ENCODE results near the gene UNC13D.

Gene UNC13D

DNA sequence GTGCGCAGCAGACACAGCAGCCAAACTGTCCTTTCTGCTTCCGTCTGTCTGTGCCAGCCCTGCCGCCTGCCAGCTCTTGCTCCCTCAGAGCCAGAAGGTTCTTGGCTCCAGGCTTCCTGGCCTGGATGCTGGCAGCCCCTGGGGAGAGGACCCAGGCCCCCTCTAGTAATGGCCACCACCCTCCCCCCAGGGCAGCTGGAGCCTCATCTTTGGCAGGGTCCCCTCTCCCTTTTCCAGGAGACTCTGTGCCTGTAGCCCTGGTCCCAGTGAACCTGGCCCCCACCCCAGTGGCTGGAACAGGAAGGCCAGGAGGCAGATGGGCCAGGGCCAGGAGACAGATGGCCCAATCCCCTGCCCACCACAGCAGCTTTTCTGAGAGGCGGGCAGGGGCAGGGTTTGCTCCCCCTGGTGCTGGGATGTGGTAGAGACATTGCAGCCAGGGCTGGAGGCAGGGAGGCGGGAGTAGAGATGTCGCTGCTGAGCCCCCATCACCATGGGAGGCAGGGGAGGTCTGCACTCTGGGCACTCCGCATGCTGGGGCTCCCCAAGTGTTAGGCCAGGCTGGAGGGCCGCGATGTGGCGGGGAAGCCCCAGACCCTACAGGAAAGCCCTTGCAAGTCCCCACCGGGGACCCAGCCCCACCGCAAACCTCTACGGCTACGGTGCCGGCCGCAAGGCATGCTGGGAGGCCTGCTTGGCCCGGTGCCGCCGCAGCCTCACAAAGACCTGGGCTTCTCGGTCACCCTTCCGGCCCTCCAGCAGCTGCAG, 16.7 kb downstream of the UNC13D start:
- ATAC-seq: peak; percentile 93
- 0 out of 2 replicates have a peak, but pooled peaks have one; percentile 45 for TF ChIP-seq SNAI2 (CRISPR knock-in tag; IDR thresholded peaks at IDR 0.05)
- TF ChIP-seq ARNTL (CRISPR knock-in tag; IDR thresholded peaks at IDR 0.05; ENCODE audit: borderline replicate concordance, low read depth): no peak
- TF ChIP-seq ZC3H10 (CRISPR knock-in tag; IDR thresholded peaks at IDR 0.05): no peak
- TF ChIP-seq CSRNP3 (CRISPR knock-in tag; IDR thresholded peaks at IDR 0.05): no peak
- peak; percentile 77 for TF ChIP-seq TCF4 (CRISPR knock-in tag; IDR thresholded peaks at IDR 0.05; ENCODE audit: borderline replicate concordance)
- TF ChIP-seq CSDC2 (CRISPR knock-in tag; IDR thresholded peaks at IDR 0.05): 0 out of 2 replicates have a peak, but pooled peaks have one; percentile 66
- no peak for TF ChIP-seq ZFP30 (CRISPR knock-in tag; IDR thresholded peaks at IDR 0.05)
- TF ChIP-seq BACH2 (CRISPR knock-in tag; IDR thresholded peaks at IDR 0.05; ENCODE audit: borderline replicate concordance): no peak
- TF ChIP-seq TSHZ2 (CRISPR knock-in tag; IDR thresholded peaks at IDR 0.05): peak; percentile 30; the same call in 1 of the 2 replicates
- TF ChIP-seq RARB (CRISPR knock-in tag; IDR thresholded peaks at IDR 0.05): no peak
- no peak for TF ChIP-seq ESRRG (CRISPR knock-in tag; IDR thresholded peaks at IDR 0.05)
- TF ChIP-seq POU6F1 (CRISPR knock-in tag; IDR thresholded peaks at IDR 0.05; ENCODE audit: borderline replicate concordance, low read depth): no peak
- TF ChIP-seq ZNF565 (CRISPR knock-in tag; conservative IDR thresholded peaks at IDR 0.05; ENCODE audit: low read depth): no peak
- TF ChIP-seq ZNF8 (CRISPR knock-in tag; IDR thresholded peaks at IDR 0.05): no peak
- TF ChIP-seq ISL1 (CRISPR knock-in tag; IDR thresholded peaks at IDR 0.05): no peak
- no peak for TF ChIP-seq CREB5 (CRISPR knock-in tag; IDR thresholded peaks at IDR 0.05; ENCODE audit: low read depth)
- no peak; the same call in 1 of the 2 replicates for TF ChIP-seq GLIS3 (CRISPR knock-in tag; IDR thresholded peaks at IDR 0.05)
- no peak for TF ChIP-seq TOX (CRISPR knock-in tag; IDR thresholded peaks at IDR 0.05; ENCODE audit: borderline replicate concordance)
- TF ChIP-seq, protein P1, sequence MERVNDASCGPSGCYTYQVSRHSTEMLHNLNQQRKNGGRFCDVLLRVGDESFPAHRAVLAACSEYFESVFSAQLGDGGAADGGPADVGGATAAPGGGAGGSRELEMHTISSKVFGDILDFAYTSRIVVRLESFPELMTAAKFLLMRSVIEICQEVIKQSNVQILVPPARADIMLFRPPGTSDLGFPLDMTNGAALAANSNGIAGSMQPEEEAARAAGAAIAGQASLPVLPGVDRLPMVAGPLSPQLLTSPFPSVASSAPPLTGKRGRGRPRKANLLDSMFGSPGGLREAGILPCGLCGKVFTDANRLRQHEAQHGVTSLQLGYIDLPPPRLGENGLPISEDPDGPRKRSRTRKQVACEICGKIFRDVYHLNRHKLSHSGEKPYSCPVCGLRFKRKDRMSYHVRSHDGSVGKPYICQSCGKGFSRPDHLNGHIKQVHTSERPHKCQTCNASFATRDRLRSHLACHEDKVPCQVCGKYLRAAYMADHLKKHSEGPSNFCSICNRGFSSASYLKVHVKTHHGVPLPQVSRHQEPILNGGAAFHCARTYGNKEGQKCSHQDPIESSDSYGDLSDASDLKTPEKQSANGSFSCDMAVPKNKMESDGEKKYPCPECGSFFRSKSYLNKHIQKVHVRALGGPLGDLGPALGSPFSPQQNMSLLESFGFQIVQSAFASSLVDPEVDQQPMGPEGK (CRISPR knock-in tag; IDR thresholded peaks at IDR 0.05; ENCODE audit: borderline replicate concordance): 0 out of 2 replicates have a peak, but pooled peaks have one; percentile 79
- 0 out of 2 replicates have a peak, but pooled peaks have one; percentile 69 for TF ChIP-seq ZFP3 (CRISPR knock-in tag; IDR thresholded peaks at IDR 0.05)
- TF ChIP-seq PPARA (CRISPR knock-in tag; IDR thresholded peaks at IDR 0.05; ENCODE audit: borderline replicate concordance): no peak
- no peak for TF ChIP-seq ZNF70 (CRISPR knock-in tag; IDR thresholded peaks at IDR 0.05)
- TF ChIP-seq OSR1 (CRISPR knock-in tag; IDR thresholded peaks at IDR 0.05): no peak

All from SK-N-SH treated with all-trans-retinoic acid at 6 μM for 48 hours (cell line).